IMR-90 (cell line): Measurements from ENCODE around the gene HRH3. TPM values are rescaled to one million over a fixed set of nuclear protein-coding genes. Genes with fewer than 3 reads are reported as not detected.

Source experiments
- ATAC-seq: fragments of 200-7000 bp; cut with Tn5 transposase; 2 replicates; pipeline ENCODE4 v1.9.1; 2020; ENCODE audit warnings: low read depth, mild to moderate bottlenecking, moderate library complexity
- BruUV-seq: library from RNA; stranded (reverse); fragments of 400-500 nt; replicated peaks from 2 replicates; lab custom pipeline; 2021; lab: Mats Ljungman, UMichigan
- CTCF ChIA-PET: fragments of 300-600 bp; formaldehyde crosslinking; extraction: SDS; loops from one replicate; lab custom pipeline; 2021; ENCODE audit warnings: antibody characterized with exemption; lab: Yijun Ruan, JAX
- POLR2A ChIA-PET: fragments of 300-600 bp; sonication (Branson Sonifier 250); formaldehyde crosslinking; loops from one replicate; lab custom pipeline; 2022; ENCODE audit warnings: antibody characterized with exemption; ENCODE audit not compliant: unreplicated experiment; lab: Charles Lee
- DNase-seq: peaks from one replicate; pipeline ENCODE4 v3.0.0; 2013
- H2AFZ ChIP-seq: replicated peaks from 2 replicates; pipeline ENCODE3; 2013; ENCODE audit warnings: low read length, mild to moderate bottlenecking; ENCODE audit not compliant: poor library complexity
- H2AK5ac ChIP-seq: 2 replicates; pipeline ENCODE4 v1.6.1; 2013; ENCODE audit warnings: low read depth, low read length, inconsistent platforms
- H2AK9ac ChIP-seq: replicated peaks from 2 replicates; pipeline ENCODE3; 2013; ENCODE audit warnings: mild to moderate bottlenecking, low read depth, low read length, moderate library complexity; ENCODE audit not compliant: poor library complexity
- H2BK120ac ChIP-seq: 2 replicates; pipeline ENCODE4 v1.6.1; 2013; ENCODE audit warnings: low read depth, low read length, inconsistent platforms
- H2BK15ac ChIP-seq: 3 replicates; pipeline ENCODE4 v1.6.1; 2013; ENCODE audit warnings: low read depth, low read length, inconsistent platforms
- H2BK20ac ChIP-seq: 2 replicates; pipeline ENCODE4 v1.6.1; 2013; ENCODE audit warnings: low read depth, mild to moderate bottlenecking, inconsistent platforms, low read length, moderate library complexity
- H2BK5ac ChIP-seq: 2 replicates; pipeline ENCODE4 v1.6.1; 2013; ENCODE audit warnings: mild to moderate bottlenecking, low read depth, low read length, inconsistent platforms; ENCODE audit not compliant: poor library complexity, severe bottlenecking
- H3K14ac ChIP-seq: replicated peaks from 2 replicates; pipeline ENCODE4 v1.6.1; 2013; ENCODE audit warnings: low read depth, low read length, inconsistent platforms
- H3K18ac ChIP-seq: 2 replicates; pipeline ENCODE4 v1.6.1; 2013; ENCODE audit warnings: low read depth, low read length, control low read depth
- H3K23ac ChIP-seq: 2 replicates; pipeline ENCODE4 v1.6.1; 2013; ENCODE audit warnings: low read depth, low read length, inconsistent platforms
- H3K27ac ChIP-seq: 2 replicates; pipeline ENCODE4 v1.5.1; 2013; ENCODE audit warnings: mild to moderate bottlenecking, control low read depth, low read length; ENCODE audit not compliant: insufficient read depth
- H3K27me3 ChIP-seq: 2 replicates; pipeline ENCODE4 v1.6.1; 2013; ENCODE audit warnings: low read length; ENCODE audit not compliant: control insufficient read depth, insufficient read depth
- H3K36me3 ChIP-seq: 2 replicates; pipeline ENCODE4 v1.6.1; 2013; ENCODE audit warnings: low read length, mixed read lengths; ENCODE audit not compliant: control insufficient read depth, insufficient read depth
- H3K4ac ChIP-seq: 2 replicates; pipeline ENCODE4 v1.6.1; 2013; ENCODE audit warnings: low read depth, low read length, inconsistent platforms
- H3K4me1 ChIP-seq: 2 replicates; pipeline ENCODE4 v1.6.1; 2013; ENCODE audit warnings: low read length, mixed read lengths; ENCODE audit not compliant: control insufficient read depth, insufficient read depth
- H3K4me2 ChIP-seq: 2 replicates; pipeline ENCODE4 v1.6.1; 2013; ENCODE audit warnings: low read depth, mild to moderate bottlenecking, control low read depth, low read length, moderate library complexity
- H3K4me3 ChIP-seq: 2 replicates; pipeline ENCODE4 v1.5.1; 2013; ENCODE audit warnings: low read depth, mild to moderate bottlenecking, control low read depth, low read length, moderate library complexity; ENCODE audit not compliant: insufficient read depth
- H3K56ac ChIP-seq: 2 replicates; pipeline ENCODE4 v1.6.1; 2013; ENCODE audit warnings: low read length, inconsistent platforms; ENCODE audit not compliant: insufficient read depth; ENCODE audit errors: extremely low read depth
- H3K79me1 ChIP-seq, 2 experiments: 2 replicates each; pipeline ENCODE4 v1.6.1; 2013; ENCODE audit warnings: low read length in 2 of 2, inconsistent platforms in 1 of 2, low read depth in 1 of 2
- H3K9ac ChIP-seq: 2 replicates; pipeline ENCODE4 v1.6.1; 2013; ENCODE audit warnings: low read depth, low read length, control low read depth
- H3K9me1 ChIP-seq: 2 replicates; pipeline ENCODE4 v1.6.1; 2013; ENCODE audit warnings: low read length, inconsistent platforms; ENCODE audit not compliant: insufficient read depth
- H3K9me3 ChIP-seq: 2 replicates; pipeline ENCODE4 v1.6.1; 2013; ENCODE audit warnings: low read length; ENCODE audit not compliant: control insufficient read depth, insufficient read depth
- H4K20me1 ChIP-seq: 2 replicates; pipeline ENCODE4 v1.6.1; 2013; ENCODE audit warnings: low read length, inconsistent platforms; ENCODE audit not compliant: insufficient read depth
- H4K5ac ChIP-seq: 2 replicates; pipeline ENCODE4 v1.6.1; 2013; ENCODE audit warnings: mild to moderate bottlenecking, low read depth, low read length, control low read depth
- H4K8ac ChIP-seq, 2 experiments: 2 replicates each; pipeline ENCODE4 v1.6.1; 2013; ENCODE audit warnings: low read depth in 2 of 2, low read length in 2 of 2, control low read depth in 1 of 2, inconsistent platforms in 1 of 2
- H4K91ac ChIP-seq: 2 replicates; pipeline ENCODE4 v1.6.1; 2013; ENCODE audit warnings: low read depth, low read length, inconsistent platforms; ENCODE audit not compliant: insufficient read depth
- BHLHE40 ChIP-seq: fragments of 150-350 bp; IDR thresholded peaks from 2 replicates; pipeline ENCODE4 v1.6.1; 2016; ENCODE audit warnings: mild to moderate bottlenecking, low read depth, low read length
- CEBPB ChIP-seq: IDR thresholded peaks from 2 replicates; pipeline ENCODE4 v1.6.1; 2012; ENCODE audit warnings: low read depth, low read length, improper control_type of control experiment
- CHD1 ChIP-seq: IDR thresholded peaks from 2 replicates; pipeline ENCODE4 v1.6.1; 2012; ENCODE audit warnings: low read depth, low read length, improper control_type of control experiment
- CTCF ChIP-seq: conservative IDR thresholded peaks from 2 replicates; pipeline ENCODE4 v1.5.1; 2012; ENCODE audit warnings: mild to moderate bottlenecking, low read depth, low read length, improper control_type of control experiment
- ELK1 ChIP-seq: fragments of 150-350 bp; IDR thresholded peaks from 2 replicates; pipeline ENCODE4 v1.6.1; 2016; ENCODE audit warnings: low read depth, mild to moderate bottlenecking, low read length, moderate library complexity, borderline replicate concordance
- FOS ChIP-seq: fragments of 150-350 bp; IDR thresholded peaks from 2 replicates; pipeline ENCODE4 v1.6.1; 2016; ENCODE audit warnings: low read depth, low read length
- MAFK ChIP-seq: IDR thresholded peaks from 2 replicates; pipeline ENCODE4 v1.6.1; 2012; ENCODE audit warnings: low read depth, low read length, improper control_type of control experiment
- MAZ ChIP-seq: IDR thresholded peaks from 2 replicates; pipeline ENCODE4 v1.6.1; 2012; ENCODE audit warnings: low read depth, mild to moderate bottlenecking, low read length, improper control_type of control experiment, moderate library complexity, borderline replicate concordance
- MXI1 ChIP-seq: IDR thresholded peaks from 2 replicates; pipeline ENCODE4 v1.6.1; 2012; ENCODE audit warnings: low read depth, mild to moderate bottlenecking, low read length, moderate library complexity, borderline replicate concordance
- NFE2L2 ChIP-seq: fragments of 150-350 bp; IDR thresholded peaks from 2 replicates; pipeline ENCODE4 v1.6.1; 2016; ENCODE audit warnings: low read depth, mild to moderate bottlenecking, low read length
- POLR2A ChIP-seq: IDR thresholded peaks from 2 replicates; pipeline ENCODE4 v1.6.1; 2012; ENCODE audit warnings: mild to moderate bottlenecking, low read depth, low read length
- RAD21 ChIP-seq: IDR thresholded peaks from 2 replicates; pipeline ENCODE4 v1.6.1; 2012; ENCODE audit warnings: low read length, improper control_type of control experiment
- RCOR1 ChIP-seq: IDR thresholded peaks from 2 replicates; pipeline ENCODE4 v1.6.1; 2012; ENCODE audit warnings: mild to moderate bottlenecking, low read length, improper control_type of control experiment; ENCODE audit not compliant: insufficient replicate concordance
- RFX5 ChIP-seq: IDR thresholded peaks from 2 replicates; pipeline ENCODE4 v1.8.0; 2012; ENCODE audit warnings: low read depth, mild to moderate bottlenecking, low read length, moderate library complexity
- SMC3 ChIP-seq: fragments of 150-350 bp; IDR thresholded peaks from 2 replicates; pipeline ENCODE4 v1.6.1; 2016; ENCODE audit warnings: low read depth, mild to moderate bottlenecking, antibody characterized with exemption, low read length, moderate library complexity
- USF2 ChIP-seq: fragments of 150-350 bp; IDR thresholded peaks from 2 replicates; pipeline ENCODE4 v1.6.1; 2017; ENCODE audit warnings: mild to moderate bottlenecking, antibody characterized with exemption, low read length, low read depth
- WGBS, 2 experiments: methylation state at CpG; one replicate each; pipeline versions ENCODE4 v1.1.5 to v1.1.7; 2013; ENCODE audit warnings: missing lambda C conversion rate in 2 of 2; ENCODE audit not compliant: insufficient read length in 1 of 2; ENCODE audit errors: extremely low coverage in 2 of 2; 5-methylcytosine and 5-hydroxymethylcytosine counted together
- dilution Hi-C: fragments of 300-500 bp; cut with HindIII; formaldehyde crosslinking; loops from one replicate; pipeline ENCODE4 v1.14.3; 2018; ENCODE audit warnings: low sequenced_read_pairs; ENCODE audit not compliant: unreplicated experiment
- in situ Hi-C: fragments of 300-500 bp; cut with MboI; formaldehyde crosslinking; loops from 3 replicates; pipeline ENCODE4 v1.14.3; 2019; ENCODE audit warnings: low sequenced_read_pairs, inconsistent platforms, mixed read lengths
- intact Hi-C: fragments of 100-400 bp; cut with micrococcal nuclease; formaldehyde crosslinking; loops from 2 replicates; pipeline ENCODE4 v1.10.0; 2022
- polyA plus RNA-seq, 3 experiments: library from polyadenylated mRNA; depleted of rRNA; stranded (reverse); fragments of >200 nt; gene quantifications; 2 replicates each; pipeline ENCODE4 v1.2.3, GENCODE V29; 2012; ENCODE audit warnings: low replicate concordance in 1 of 3
- total RNA-seq: library from RNA; depleted of rRNA; stranded (reverse); fragments of >200 nt; gene quantifications from 2 replicates; pipeline ENCODE4 v1.2.3, GENCODE V29; 2012

HRH3 gene
- total and polyA plus RNA-seq, 2 of the 4 experiments (the other 2 are of a cell fraction) = not detected

GRCh38 chr20:62171245-62171644 is 48.8 kb downstream of the HRH3 start:
- Histone ChIP-seq H3K9me3 (no peaks in the 10 kb centered on the region), H2BK15ac (no peak overlapping the region), H3K14ac (no peak overlapping the region), H3K36me3 (peaks cover 35% of the 10 kb centered on the region), H3K4me3 (no peak overlapping the region), H3K27me3 (no peaks in the 10 kb centered on the region), H4K20me1 (no peaks in the 10 kb centered on the region), H2BK20ac (no peak overlapping the region), H3K4me1 (no peaks in the 10 kb centered on the region), H2AK9ac (no peak overlapping the region), H2AFZ (no peak overlapping the region), H3K18ac (no peak overlapping the region), H3K56ac (no peak overlapping the region), H3K9me1 (0 out of 2 replicates have a peak, but pooled peaks cover 5% of the 10 kb centered on the region), H3K79me1 (peaks cover 1 to 6% of the 10 kb centered on the region in 2 experiments; a peak in 2 of 4 replicates), H2BK5ac (no peak overlapping the region), H4K8ac (no peak overlapping the region), H3K4me2 (no peak overlapping the region), H3K23ac (no peak overlapping the region), H3K27ac (no peak overlapping the region), H2AK5ac (no peak overlapping the region), H3K4ac (no peak overlapping the region), H2BK120ac (no peak overlapping the region), H4K5ac (no peak overlapping the region), H4K91ac (no peak overlapping the region), H3K9ac (no peak overlapping the region)
- no peak for TF ChIP-seq MAFK
- no peak for TF ChIP-seq CEBPB
- no peak for TF ChIP-seq ELK1
- TF ChIP-seq FOS = no peak
- no peak for TF ChIP-seq POLR2A
- no peak for TF ChIP-seq SMC3
- TF ChIP-seq BHLHE40 = no peak
- no peak for TF ChIP-seq MAZ
- TF ChIP-seq RCOR1 = no peak
- no peak for TF ChIP-seq NFE2L2
- no peak for TF ChIP-seq USF2
- no peak for TF ChIP-seq CTCF
- TF ChIP-seq MXI1 = no peak
- no peak for TF ChIP-seq CHD1
- no peak for TF ChIP-seq RAD21
- TF ChIP-seq RFX5 = no peak
- no peak for ATAC-seq
- intact Hi-C loops (no loop called here), dilution Hi-C loops (no loop called here), in situ Hi-C loops (no loop called here)
- CTCF ChIA-PET = no interaction called here
- BruUV-seq = no TSS peak
- DNase-seq = no peak
- WGBS, 2 experiments = no CpG with 5 or more reads among the region's 8 CpGs
- POLR2A ChIA-PET = no interaction called here
